H1 (cell line): ENCODE results near the gene ARRDC1.

Source experiments
- ASH2L ChIP-seq: fragments of 200-600, 300-600 bp; sonication (generic); IDR thresholded peaks from one replicate; pipeline ENCODE4 v1.7.1; 2017; ENCODE audit warnings: low read length
- ATF2 ChIP-seq: IDR thresholded peaks from 2 replicates; pipeline ENCODE4 v1.6.1; 2012; ENCODE audit warnings: low read length, inconsistent platforms
- CTBP2 ChIP-seq: IDR thresholded peaks from 2 replicates; pipeline ENCODE4 v1.7.0; 2011; ENCODE audit warnings: borderline replicate concordance, mild to moderate bottlenecking, moderate library complexity, mixed read lengths, low read length; ENCODE audit not compliant: insufficient read depth, insufficient read length
- CTCF ChIP-seq, 3 experiments: IDR thresholded peaks; 1 replicate in 2 of 3; 2 replicates in 1 of 3; pipeline versions ENCODE4 v1.5.1 to v1.6.1; 2011; ENCODE audit warnings: low read length in 3 of 3, mild to moderate bottlenecking in 3 of 3, inconsistent platforms in 2 of 3, low read depth in 1 of 3, moderate library complexity in 1 of 3; ENCODE audit not compliant: insufficient read depth in 1 of 3; ENCODE audit errors: control extremely low read depth in 1 of 3
- GTF2F1 ChIP-seq: IDR thresholded peaks from 2 replicates; pipeline ENCODE4 v1.6.1; 2012; ENCODE audit warnings: low read depth, low read length, improper control_type of control experiment, borderline replicate concordance
- JUN ChIP-seq: IDR thresholded peaks from 2 replicates; pipeline ENCODE4 v1.6.1; 2011; ENCODE audit warnings: low read depth, mild to moderate bottlenecking, improper control_type of control experiment, low read length
- MAX ChIP-seq: IDR thresholded peaks from 2 replicates; pipeline ENCODE4 v1.6.1; 2012; ENCODE audit warnings: inconsistent platforms
- POLR2A ChIP-seq, 2 experiments: IDR thresholded peaks; 1 replicate in 1 of 2; 2 replicates in 1 of 2; pipeline ENCODE4 v1.6.1; 2011; ENCODE audit warnings: low read depth in 2 of 2, low read length in 2 of 2, mild to moderate bottlenecking in 2 of 2; ENCODE audit errors: control extremely low read depth in 1 of 2
- POLR2AphosphoS5 ChIP-seq: IDR thresholded peaks from 2 replicates; pipeline ENCODE4 v1.6.1; 2011; ENCODE audit warnings: low read depth, low read length
- TAF7 ChIP-seq: optimal IDR thresholded peaks from 2 replicates; pipeline ENCODE3; 2011; ENCODE audit warnings: low read depth, mild to moderate bottlenecking, inconsistent platforms, low read length, moderate library complexity, borderline replicate concordance

GRCh38 chr9:137631345-137632229, 26.1 kb downstream of the ARRDC1 start:
- TF ChIP-seq CTCF (IDR thresholded peaks at IDR 0.05; ENCODE audit: control extremely low read depth in 1 of 3, insufficient read depth in 1 of 3, low read depth in 1 of 3, low read length in 3 of 3) (no peak), POLR2A (IDR thresholded peaks at IDR 0.05; ENCODE audit: control extremely low read depth in 1 of 2, low read depth in 2 of 2, low read length in 2 of 2) (no peak), GTF2F1 (no peak), ATF2 (no peak), CTBP2 (no peak), POLR2AphosphoS5 (no peak), JUN (no peak), ASH2L (no peak), MAX (no peak), TAF7 (no peak)
